GM20000 (cell line): ENCODE measurements around the gene VPS39.

Experiments
- DNase-seq: peaks from one replicate; pipeline ENCODE4 v3.0.0; 2012; ENCODE audit warnings: low spot score
- CTCF ChIP-seq: IDR thresholded peaks from 2 replicates; pipeline ENCODE4 v1.5.1; 2012; ENCODE audit warnings: mild to moderate bottlenecking, control low read depth; ENCODE audit errors: extremely low read depth, missing control alignments

VPS39 gene

GRCh38 chr15:42157981-42158765, 49.9 kb downstream of the VPS39 start:
- DNase-seq: no peak
- no peak for TF ChIP-seq CTCF

GRCh38 chr15:42157381-42157780, 50.7 kb downstream of the VPS39 start:
- no peak for DNase-seq
- no peak for TF ChIP-seq CTCF

GRCh38 chr15:42156243-42156922, 51.7 kb downstream of the VPS39 start, which contains the start of gene PLA2G4F:
Gene PLA2G4F (minus strand): TSS chr15:42156636. CDS start chr15:42156549, 87 bp downstream.
- TF ChIP-seq CTCF: no peak
- no peak for DNase-seq

- TF ChIP-seq CTCF: no peak
- DNase-seq: no peak
These were observed 52.4 kb downstream of the VPS39 start for GRCh38 chr15:42155546-42156242.

GRCh38 chr15:42154956-42155355, 53.1 kb downstream of the VPS39 start:
- TF ChIP-seq CTCF: no peak
- no peak for DNase-seq

GRCh38 chr15:42154212-42154941, 53.7 kb downstream of the VPS39 start:
- DNase-seq: no peak
- no peak for TF ChIP-seq CTCF

- TF ChIP-seq CTCF: no peak
These were observed 54.3 kb downstream of the VPS39 start for GRCh38 chr15:42153874-42154211.

More at GRCh38 chr15:42153874-42154211, 54.3 kb downstream of the VPS39 start:
- no peak for DNase-seq
